Measurements from ENCODE around the gene LAMC2.

Gene LAMC2

GRCh38 chr1:183215076-183215720, 29.1 kb downstream of the LAMC2 start:
- DNase-seq, result peak; percentile 7

GRCh38 chr1:183215936-183216335, 29.9 kb downstream of the LAMC2 start:
- DNase-seq, result no peak

- peak; percentile 57 for DNase-seq
Measured at GRCh38 chr1:183218027-183218618, 32.1 kb downstream of the LAMC2 start.

- peak; percentile 47 for DNase-seq
Measured at GRCh38 chr1:183218971-183219615, 33.0 kb downstream of the LAMC2 start.

- DNase-seq, result no peak
Measured at GRCh38 chr1:183219616-183220009, 33.5 kb downstream of the LAMC2 start.

- no peak for DNase-seq
Measured at GRCh38 chr1:183222909-183223308, 36.8 kb downstream of the LAMC2 start.

- DNase-seq, result no peak
Measured at GRCh38 chr1:183223467-183223866, 37.4 kb downstream of the LAMC2 start.

- no peak for DNase-seq
Measured at GRCh38 chr1:183226361-183226760, 40.3 kb downstream of the LAMC2 start.

- no peak for DNase-seq
Measured at GRCh38 chr1:183226963-183227362, 40.9 kb downstream of the LAMC2 start.

GRCh38 chr1:183227422-183228346, 41.6 kb downstream of the LAMC2 start:
- DNase-seq, result no peak

GRCh38 chr1:183228347-183229220, 42.5 kb downstream of the LAMC2 start:
- DNase-seq, result no peak

- no peak for DNase-seq
Measured at GRCh38 chr1:183230413-183230812, 44.3 kb downstream of the LAMC2 start.

- no peak for DNase-seq
Measured at GRCh38 chr1:183231545-183231944, 45.5 kb downstream of the LAMC2 start.

- no peak for DNase-seq
Measured at GRCh38 chr1:183233113-183233512, 47.0 kb downstream of the LAMC2 start.

- peak; percentile 65 for DNase-seq
Measured at GRCh38 chr1:183234660-183235476, 48.8 kb downstream of the LAMC2 start.

GRCh38 chr1:183235503-183235902, 49.4 kb downstream of the LAMC2 start:
- no peak for DNase-seq

- no peak for DNase-seq
Measured at GRCh38 chr1:183236158-183236725, 50.2 kb downstream of the LAMC2 start.

GRCh38 chr1:183237046-183237445, 51.0 kb downstream of the LAMC2 start:
- DNase-seq, result no peak

GRCh38 chr1:183238071-183238470, 52.0 kb downstream of the LAMC2 start:
- no peak for DNase-seq

- no peak for DNase-seq
Measured at GRCh38 chr1:183239220-183239742, 53.2 kb downstream of the LAMC2 start.
